GM12865 (cell line): ENCODE data around the gene PRR27.
A peak's percentile ranks its signal among the peaks of the same experiment; 100 is the strongest.

Experiments
- DNase-seq: peaks from one replicate; pipeline ENCODE4 v3.0.0; 2010; ENCODE audit warnings: low read depth
- H3K4me3 ChIP-seq: 2 replicates; pipeline ENCODE4 v1.5.1; 2011; ENCODE audit warnings: mild to moderate bottlenecking, low read depth, low read length, control low read depth
- CTCF ChIP-seq: IDR thresholded peaks from 2 replicates; pipeline ENCODE4 v1.5.1; 2011; ENCODE audit warnings: low read length, control low read depth, low read depth, inconsistent platforms; ENCODE audit not compliant: insufficient read depth; ENCODE audit errors: missing control alignments

Gene PRR27

GRCh38 chr4:70182517-70183167 is 28.6 kb downstream of the PRR27 start:
- no peak for DNase-seq
- TF ChIP-seq CTCF, result no peak
- H3K4me3 ChIP-seq, result no peak overlapping the region

GRCh38 chr4:70183168-70183939 is 29.3 kb downstream of the PRR27 start:
- H3K4me3 ChIP-seq, result no peak overlapping the region
- DNase-seq, result peak; percentile 71
- peak; percentile 71 for TF ChIP-seq CTCF

- DNase-seq, result no peak
- TF ChIP-seq CTCF, result no peak
- no peak overlapping the region for H3K4me3 ChIP-seq
Observed at GRCh38 chr4:70183940-70184246, 29.9 kb downstream of the PRR27 start.

- DNase-seq, result no peak
- no peak for TF ChIP-seq CTCF
- H3K4me3 ChIP-seq, result no peak overlapping the region
Observed at GRCh38 chr4:70187216-70187615, 33.2 kb downstream of the PRR27 start.

GRCh38 chr4:70190579-70190978 is 36.5 kb downstream of the PRR27 start:
- no peak overlapping the region for H3K4me3 ChIP-seq
- TF ChIP-seq CTCF, result no peak

GRCh38 chr4:70191647-70192046 is 37.6 kb downstream of the PRR27 start:
- H3K4me3 ChIP-seq, result no peak overlapping the region
- DNase-seq, result no peak
- TF ChIP-seq CTCF, result no peak

More at GRCh38 chr4:70190579-70190978, 36.5 kb downstream of the PRR27 start:
- DNase-seq, result no peak
